Muscle of arm (tissue), 12 donors: Measurements from ENCODE around the gene ABHD2. TPM values are rescaled to one million over a fixed set of nuclear protein-coding genes. Genes with fewer than 3 reads are reported as not detected.
"Not testable (repeated sequence)": the region's sequence is repeated elsewhere in the genome, so short reads cannot be mapped to it uniquely, and the experiment has no call there.

Source experiments
- DNase-seq: peaks from one replicate; pipeline ENCODE4 v3.0.0-alpha.2; 2013
- polyA plus RNA-seq, 12 donors: library from polyadenylated mRNA; unstranded; fragments of 120-200 nt; gene quantifications; one replicate each; pipeline ENCODE4 v1.2.1, GENCODE V29; 2013; ENCODE audit not compliant: insufficient read length in 12 of 12

ABHD2 gene
- polyA plus RNA-seq, 12 donors: 17.1 to 28.5 (median 23.2) TPM; not detected in 1

- no peak for DNase-seq
Observed at GRCh38 chr15:89072277-89072869, 15.9 kb upstream of the ABHD2 start.

- no peak for DNase-seq
Observed at GRCh38 chr15:89074402-89075012, 13.7 kb upstream of the ABHD2 start.

GRCh38 chr15:89075101-89075640 lies 13.1 kb upstream of the ABHD2 start:
- no peak for DNase-seq

GRCh38 chr15:89075846-89076245 lies 12.4 kb upstream of the ABHD2 start:
- DNase-seq: no peak

GRCh38 chr15:89077750-89078149 lies 10.5 kb upstream of the ABHD2 start:
- no peak for DNase-seq

GRCh38 chr15:89078851-89079810 lies 9.1 kb upstream of the ABHD2 start:
- no peak for DNase-seq

- no peak for DNase-seq
Observed at GRCh38 chr15:89081878-89082277, 6.4 kb upstream of the ABHD2 start.

GRCh38 chr15:89083246-89083645 lies 5.0 kb upstream of the ABHD2 start:
- DNase-seq: no peak

- peak; percentile 49 for DNase-seq
Observed at GRCh38 chr15:89085289-89085926, 2.8 kb upstream of the ABHD2 start.

GRCh38 chr15:89085933-89086332 lies 2.3 kb upstream of the ABHD2 start:
- DNase-seq: not testable (repeated sequence)

GRCh38 chr15:89086390-89086789 lies 1.9 kb upstream of the ABHD2 start:
- DNase-seq: not testable (repeated sequence)

- no peak for DNase-seq
Observed at GRCh38 chr15:89087161-89087829, 961 bp upstream of the ABHD2 start.

- peak; percentile 18 for DNase-seq
Observed at GRCh38 chr15:89088605-89089315, 504 bp downstream of the ABHD2 start.

- DNase-seq: no peak
Observed at GRCh38 chr15:89089316-89090230, 1.3 kb downstream of the ABHD2 start.

GRCh38 chr15:89090791-89091626 lies 2.8 kb downstream of the ABHD2 start:
- DNase-seq: peak; percentile 23

- no peak for DNase-seq
Observed at GRCh38 chr15:89091627-89092220, 3.5 kb downstream of the ABHD2 start.

- DNase-seq: no peak
Observed at GRCh38 chr15:89093509-89093908, 5.3 kb downstream of the ABHD2 start.

GRCh38 chr15:89095073-89095472 lies 6.8 kb downstream of the ABHD2 start:
- no peak for DNase-seq
